Spleen (tissue), 11 donors: ENCODE results near the gene CENPP. TPM values are rescaled to one million over a fixed set of nuclear protein-coding genes. Genes with fewer than 3 reads are reported as not detected.

Experiments used
- DNase-seq: peaks from one replicate; pipeline ENCODE4 v3.0.0-alpha.2; 2020
- H3K27ac ChIP-seq, 8 donors: fragments of 200-600 bp; sonication (generic) in 7 of 8; 1 replicate in 4 of 8; 2 replicates in 4 of 8; pipeline versions ENCODE4 v1.5.0 to v1.8.0; 2016 to 2021; ENCODE audit warnings: inconsistent platforms in 4 of 8, mild to moderate bottlenecking in 4 of 8, moderate library complexity in 1 of 8
- H3K27me3 ChIP-seq, 7 donors: fragments of 200-600 bp; sonication (generic) in 6 of 7; replicated peaks in 1 of 7; 1 replicate in 4 of 7; 2 replicates in 3 of 7; pipeline versions ENCODE4 v1.5.0 to v1.8.0; 2016 to 2021; ENCODE audit warnings: inconsistent platforms in 3 of 7, mild to moderate bottlenecking in 1 of 7
- H3K36me3 ChIP-seq, 6 donors: fragments of 200-600 bp; sonication (generic) in 5 of 6; 1 replicate in 4 of 6; 2 replicates in 2 of 6; pipeline versions ENCODE4 v1.5.0 to v1.8.0; 2016 to 2021; ENCODE audit warnings: inconsistent platforms in 2 of 6
- H3K4me1 ChIP-seq, 6 donors: fragments of 200-600 bp; sonication (generic) in 5 of 6; 1 replicate in 3 of 6; 2 replicates in 3 of 6; pipeline versions ENCODE4 v1.5.0 to v1.8.0; 2016 to 2021; ENCODE audit warnings: inconsistent platforms in 3 of 6
- H3K4me3 ChIP-seq, 8 donors: fragments of 200-600 bp; sonication (generic) in 7 of 8; 1 replicate in 4 of 8; 2 replicates in 4 of 8; pipeline versions ENCODE4 v1.5.0 to v1.8.0; 2016 to 2021; ENCODE audit warnings: inconsistent platforms in 4 of 8, mild to moderate bottlenecking in 4 of 8, moderate library complexity in 2 of 8
- H3K9me3 ChIP-seq, 8 donors: fragments of 200-600 bp; sonication (generic) in 7 of 8; 1 replicate in 4 of 8; 2 replicates in 4 of 8; pipeline versions ENCODE4 v1.5.0 to v1.8.0; 2016 to 2021; ENCODE audit warnings: inconsistent platforms in 4 of 8
- POLR2A ChIP-seq, 3 donors: fragments of 450-650 bp; IDR thresholded peaks; one replicate each; pipeline ENCODE4 v1.5.1; 2017; ENCODE audit warnings: antibody characterized with exemption in 3 of 3, mild to moderate bottlenecking in 1 of 3
- POLR2AphosphoS5 ChIP-seq, 3 donors: sonication (generic); formaldehyde crosslinking; IDR thresholded peaks; one replicate each; pipeline ENCODE4 v1.5.1; 2017; ENCODE audit warnings: antibody characterized with exemption in 3 of 3
- WGBS, 5 donors: extraction: QIAGEN DNeasy Blood & Tissue Kit in 3 of 5; methylation state at CpG; one replicate each; pipeline versions ENCODE4 v1.1.5 to v1.1.7; 2013 to 2018; 5-methylcytosine and 5-hydroxymethylcytosine counted together
- intact Hi-C: fragments of 100-400 bp; cut with DNase I; formaldehyde crosslinking; loops from one replicate; pipeline ENCODE4 v1.15.0; 2023; ENCODE audit warnings: low total_unique reads
- polyA plus RNA-seq, 3 donors: library from polyadenylated mRNA; stranded (reverse); fragments of 200-250 nt; gene quantifications; one replicate each; pipeline ENCODE4 v1.2.1, GENCODE V29; 2013
- total RNA-seq, 7 donors: library from RNA; depleted of rRNA in 3 of 7; stranded (reverse); fragments of >200 nt in 3 of 7; fragmentation: NEBNext Ultra II Directional in 4 of 7; extraction: Animal tissue kit (Norgen Biotek cat#: 25700) in 4 of 7; gene quantifications; one replicate each; pipeline versions ENCODE4 v1.1.0 to v1.2.1, GENCODE V29; 2016 to 2021
- TF ChIP-seq, protein P1 (sequence below), 11 experiments: fragments of 200-600 bp in 7 of 11; fragments of 450-650 bp in 4 of 11; sonication (generic) in 4 of 11; IDR thresholded peaks in 8 of 11; conservative IDR thresholded peaks in 3 of 11; 1 replicate in 7 of 11; 2 replicates in 4 of 11; pipeline versions ENCODE4 v1.4.0 to v1.8.0; 2016 to 2021; ENCODE audit warnings: antibody characterized with exemption in 11 of 11, inconsistent platforms in 4 of 11, mild to moderate bottlenecking in 1 of 11
- donor health status: healthy with polysubstance abuse.
- donor health status: DM: no; HTN: no; CAD: no; lungs with moderate emphysema.
- donor health status: DM: no; HTN: no; CAD: no.
- donor health status: Bipolar disorder and iron deficiency.
- donor health status: healthy.
- donor health status: DM: no; HTN: no; CAD: no.
- donor health status: DM: yes; HTN: yes; CAD: no.

The CENPP gene
- total and polyA plus RNA-seq, 10 donors: 1.7 to 15.8 (median 6.2) TPM

DNA sequence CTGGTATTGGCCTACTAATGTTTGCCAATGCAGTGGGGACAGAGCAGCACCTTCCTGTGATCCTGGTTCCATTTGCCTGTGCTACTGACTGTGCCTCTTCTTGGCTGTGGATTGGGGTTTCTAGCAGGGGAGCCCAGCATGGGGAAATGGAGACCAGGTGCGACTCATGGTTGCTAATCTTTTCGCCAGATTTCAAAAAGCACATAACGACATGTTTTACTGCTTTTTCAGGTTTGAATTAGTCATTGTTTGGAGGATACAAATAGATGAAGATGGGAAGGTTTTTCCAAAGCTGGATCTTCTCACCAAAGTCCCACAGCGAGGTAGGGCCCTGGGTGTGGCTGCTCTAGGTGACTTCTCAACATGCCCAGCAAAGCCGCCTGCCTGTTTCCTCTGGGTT lies 286.5 kb downstream of the CENPP start:
- TF ChIP-seq, protein P1, sequence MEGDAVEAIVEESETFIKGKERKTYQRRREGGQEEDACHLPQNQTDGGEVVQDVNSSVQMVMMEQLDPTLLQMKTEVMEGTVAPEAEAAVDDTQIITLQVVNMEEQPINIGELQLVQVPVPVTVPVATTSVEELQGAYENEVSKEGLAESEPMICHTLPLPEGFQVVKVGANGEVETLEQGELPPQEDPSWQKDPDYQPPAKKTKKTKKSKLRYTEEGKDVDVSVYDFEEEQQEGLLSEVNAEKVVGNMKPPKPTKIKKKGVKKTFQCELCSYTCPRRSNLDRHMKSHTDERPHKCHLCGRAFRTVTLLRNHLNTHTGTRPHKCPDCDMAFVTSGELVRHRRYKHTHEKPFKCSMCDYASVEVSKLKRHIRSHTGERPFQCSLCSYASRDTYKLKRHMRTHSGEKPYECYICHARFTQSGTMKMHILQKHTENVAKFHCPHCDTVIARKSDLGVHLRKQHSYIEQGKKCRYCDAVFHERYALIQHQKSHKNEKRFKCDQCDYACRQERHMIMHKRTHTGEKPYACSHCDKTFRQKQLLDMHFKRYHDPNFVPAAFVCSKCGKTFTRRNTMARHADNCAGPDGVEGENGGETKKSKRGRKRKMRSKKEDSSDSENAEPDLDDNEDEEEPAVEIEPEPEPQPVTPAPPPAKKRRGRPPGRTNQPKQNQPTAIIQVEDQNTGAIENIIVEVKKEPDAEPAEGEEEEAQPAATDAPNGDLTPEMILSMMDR (IDR thresholded peaks at IDR 0.05 in 8 of 11, conservative IDR thresholded peaks at IDR 0.05 in 3 of 11): no peak
- TF ChIP-seq POLR2AphosphoS5 (IDR thresholded peaks at IDR 0.05) (no peak), POLR2A (IDR thresholded peaks at IDR 0.05) (no peak)
- H3K4me3 ChIP-seq: no peak overlapping the region
- peaks cover 0 to 4% (median 0%) of the 10 kb centered on the region in 6 donors for H3K4me1 ChIP-seq
- H3K9me3 ChIP-seq: no peaks in the 10 kb centered on the region
- intact Hi-C loops: no loop called here
- no peaks in the 10 kb centered on the region for H3K27me3 ChIP-seq
- no peak for DNase-seq
- no peak overlapping the region for H3K27ac ChIP-seq
- 93 to 98% (median 96%) methylated on average over 5 of the region's 5 CpGs for WGBS, 5 donors
- peaks cover 3 to 75% (median 56%) of the 10 kb centered on the region in 6 donors for H3K36me3 ChIP-seq

DNA sequence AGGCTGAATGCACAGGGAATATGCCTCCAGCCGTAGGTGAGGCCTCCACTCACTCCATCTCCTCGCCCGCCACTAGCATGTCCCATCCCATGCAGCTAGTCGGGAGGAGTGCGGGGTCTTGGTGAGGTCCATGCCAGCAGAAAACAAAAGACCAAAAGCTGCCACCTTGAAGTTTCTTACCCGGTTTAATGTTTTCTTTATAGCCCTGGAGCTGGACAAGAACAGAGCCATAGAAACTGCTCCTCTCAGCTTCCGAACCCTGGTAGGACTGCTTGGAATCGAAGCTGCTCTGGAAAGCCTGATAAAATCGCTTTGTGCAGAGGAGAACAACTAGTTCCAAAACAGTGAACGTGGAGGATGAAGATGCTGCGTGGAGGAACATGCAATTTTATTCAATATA lies 287.1 kb downstream of the CENPP start:
- 88 to 97% (median 96%) methylated on average over 11 of the region's 11 CpGs for WGBS, 5 donors
- no peaks in the 10 kb centered on the region for H3K27me3 ChIP-seq
- peaks cover 0 to 4% (median 0%) of the 10 kb centered on the region in 6 donors for H3K4me1 ChIP-seq
- peaks cover 3 to 80% (median 61%) of the 10 kb centered on the region in 6 donors for H3K36me3 ChIP-seq
- no peaks in the 10 kb centered on the region for H3K9me3 ChIP-seq
- no peak overlapping the region for H3K27ac ChIP-seq
- no peak for DNase-seq
- TF ChIP-seq, protein P1 (IDR thresholded peaks at IDR 0.05 in 8 of 11, conservative IDR thresholded peaks at IDR 0.05 in 3 of 11): no peak
- TF ChIP-seq POLR2A (IDR thresholded peaks at IDR 0.05) (no peak), POLR2AphosphoS5 (IDR thresholded peaks at IDR 0.05) (no peak)
- intact Hi-C loops: no loop called here
- no peak overlapping the region for H3K4me3 ChIP-seq

GRCh38 chr9:92613268-92614122 lies 287.7 kb downstream of the CENPP start:
- intact Hi-C loops: no loop called here
- Histone ChIP-seq H3K9me3 (no peaks in the 10 kb centered on the region), H3K27ac (no peak overlapping the region), H3K36me3 (peaks cover 3 to 87% (median 68%) of the 10 kb centered on the region in 6 donors), H3K4me3 (no peak overlapping the region), H3K27me3 (no peaks in the 10 kb centered on the region), H3K4me1 (peaks cover 0 to under 1% (median 0%) of the 10 kb centered on the region in 6 donors)
- no peak for DNase-seq
- WGBS, 5 donors: 95 to 97% (median 96%) methylated on average over 20 to 23 of the region's 23 CpGs
- TF ChIP-seq, protein P1 (IDR thresholded peaks at IDR 0.05 in 8 of 11, conservative IDR thresholded peaks at IDR 0.05 in 3 of 11): no peak
- no peak for TF ChIP-seq POLR2AphosphoS5 (IDR thresholded peaks at IDR 0.05)
- TF ChIP-seq POLR2A (IDR thresholded peaks at IDR 0.05): no peak

- intact Hi-C loops: no loop called here
- H3K27ac ChIP-seq: no peak overlapping the region
- DNase-seq: no peak
- no peaks in the 10 kb centered on the region for H3K4me1 ChIP-seq
- peaks cover 3 to 93% (median 72%) of the 10 kb centered on the region in 6 donors for H3K36me3 ChIP-seq
- no peak for TF ChIP-seq POLR2AphosphoS5 (IDR thresholded peaks at IDR 0.05)
- TF ChIP-seq POLR2A (IDR thresholded peaks at IDR 0.05): no peak
- TF ChIP-seq, protein P1 (IDR thresholded peaks at IDR 0.05 in 8 of 11, conservative IDR thresholded peaks at IDR 0.05 in 3 of 11): no peak
- H3K9me3 ChIP-seq: no peaks in the 10 kb centered on the region
- WGBS, 5 donors: 94 to 98% (median 97%) methylated on average over 9 of the region's 9 CpGs
- no peaks in the 10 kb centered on the region for H3K27me3 ChIP-seq
- H3K4me3 ChIP-seq: no peak overlapping the region
Observed at GRCh38 chr9:92614123-92614510, 288.4 kb downstream of the CENPP start.
